H9 (cell line): ENCODE data around the gene CTNNB1. TPM values are rescaled to one million over a fixed set of nuclear protein-coding genes. Genes with fewer than 3 reads are reported as not detected.

Source experiments
- DNase-seq: peaks from one replicate; pipeline ENCODE4 v3.0.0-alpha.2; 2017
- H2AFZ ChIP-seq: one replicate; pipeline ENCODE4 v1.6.1; 2013; ENCODE audit warnings: mild to moderate bottlenecking, low read length, control low read depth, moderate library complexity
- H2AK5ac ChIP-seq: 2 replicates; pipeline ENCODE4 v1.6.1; 2013; ENCODE audit warnings: low read length, control low read depth, mixed read lengths; ENCODE audit not compliant: insufficient read length
- H2BK120ac ChIP-seq: one replicate; pipeline ENCODE4 v1.6.1; 2013; ENCODE audit warnings: low read depth, mild to moderate bottlenecking, low read length, control low read depth, inconsistent platforms; ENCODE audit not compliant: poor library complexity, severe bottlenecking
- H2BK12ac ChIP-seq: 2 replicates; pipeline ENCODE4 v1.6.1; 2013; ENCODE audit warnings: low read length, control low read depth, mixed read lengths, low read depth; ENCODE audit not compliant: insufficient read length
- H2BK15ac ChIP-seq: 2 replicates; pipeline ENCODE4 v1.6.1; 2013; ENCODE audit warnings: low read depth, low read length, control low read depth
- H2BK20ac ChIP-seq: one replicate; pipeline ENCODE4 v1.6.1; 2013; ENCODE audit warnings: low read depth, mild to moderate bottlenecking, low read length, control low read depth, inconsistent platforms; ENCODE audit not compliant: poor library complexity, severe bottlenecking
- H2BK5ac ChIP-seq: 2 replicates; pipeline ENCODE4 v1.6.1; 2013; ENCODE audit warnings: low read length, control low read depth, mixed read lengths; ENCODE audit not compliant: insufficient read length
- H3K14ac ChIP-seq: 2 replicates; pipeline ENCODE4 v1.6.1; 2013; ENCODE audit warnings: low read length, control low read depth; ENCODE audit not compliant: insufficient read depth
- H3K18ac ChIP-seq: 2 replicates; pipeline ENCODE4 v1.6.1; 2013; ENCODE audit warnings: low read depth, mild to moderate bottlenecking, mixed read lengths, low read length, control low read depth; ENCODE audit not compliant: insufficient read length
- H3K23ac ChIP-seq: 2 replicates; pipeline ENCODE4 v1.6.1; 2013; ENCODE audit warnings: low read length, control low read depth, mixed read lengths, low read depth; ENCODE audit not compliant: insufficient read length
- H3K23me2 ChIP-seq: 2 replicates; pipeline ENCODE4 v1.6.1; 2013; ENCODE audit warnings: low read depth, mild to moderate bottlenecking, mixed read lengths, low read length, control low read depth; ENCODE audit not compliant: insufficient read length, poor library complexity, severe bottlenecking
- H3K27ac ChIP-seq: 2 replicates; pipeline ENCODE4 v1.5.1; 2013; ENCODE audit warnings: low read length, control low read depth, mixed read lengths, low read depth; ENCODE audit not compliant: insufficient read length
- H3K27me3 ChIP-seq: 2 replicates; pipeline ENCODE4 v1.6.1; 2013; ENCODE audit warnings: low read length, control low read depth, inconsistent platforms; ENCODE audit not compliant: insufficient read depth
- H3K4ac ChIP-seq: 2 replicates; pipeline ENCODE4 v1.6.1; 2013; ENCODE audit warnings: low read depth, mild to moderate bottlenecking, control low read depth, inconsistent platforms, low read length, moderate library complexity
- H3K4me1 ChIP-seq: 2 replicates; pipeline ENCODE4 v1.6.1; 2013; ENCODE audit warnings: low read length, control low read depth, inconsistent platforms; ENCODE audit not compliant: insufficient read depth
- H3K4me2 ChIP-seq: 2 replicates; pipeline ENCODE4 v1.6.1; 2013; ENCODE audit warnings: low read length, control low read depth, mixed read lengths; ENCODE audit not compliant: insufficient read length, insufficient read depth
- H3K56ac ChIP-seq: 2 replicates; pipeline ENCODE4 v1.6.1; 2013; ENCODE audit warnings: low read depth, mild to moderate bottlenecking, mixed read lengths, low read length, control low read depth; ENCODE audit not compliant: insufficient read length
- H3K79me1 ChIP-seq: 2 replicates; pipeline ENCODE4 v1.6.1; 2013; ENCODE audit warnings: low read depth, mild to moderate bottlenecking, moderate library complexity, low read length, control low read depth, inconsistent platforms; ENCODE audit not compliant: insufficient read depth, poor library complexity, severe bottlenecking
- H3K79me2 ChIP-seq: 2 replicates; pipeline ENCODE4 v1.6.1; 2013; ENCODE audit warnings: low read length, control low read depth, inconsistent platforms; ENCODE audit not compliant: insufficient read depth
- H3K9ac ChIP-seq: 2 replicates; pipeline ENCODE4 v1.6.1; 2013; ENCODE audit warnings: low read length, control low read depth, mixed read lengths; ENCODE audit not compliant: insufficient read length; ENCODE audit errors: extremely low read depth
- H3K9me3 ChIP-seq: one replicate; pipeline ENCODE4 v1.6.1; 2013; ENCODE audit warnings: low read depth, low read length, inconsistent platforms; ENCODE audit not compliant: control insufficient read depth
- H3T11ph ChIP-seq: one replicate; pipeline ENCODE4 v1.6.1; 2013; ENCODE audit warnings: mild to moderate bottlenecking, low read length, control low read depth, inconsistent platforms
- H4K20me1 ChIP-seq: one replicate; pipeline ENCODE4 v1.6.1; 2013; ENCODE audit not compliant: control insufficient read depth, insufficient read length, insufficient read depth
- H4K5ac ChIP-seq: 2 replicates; pipeline ENCODE4 v1.6.1; 2013; ENCODE audit warnings: low read depth, mild to moderate bottlenecking, mixed read lengths, low read length, control low read depth; ENCODE audit not compliant: insufficient read length
- H4K8ac ChIP-seq: replicated peaks from 2 replicates; pipeline ENCODE4 v1.6.1; 2013; ENCODE audit warnings: low read length, control low read depth, mixed read lengths, low read depth; ENCODE audit not compliant: insufficient read length
- H4K91ac ChIP-seq: 2 replicates; pipeline ENCODE4 v1.6.1; 2013; ENCODE audit warnings: low read depth, mild to moderate bottlenecking, moderate library complexity, mixed read lengths, low read length, control low read depth; ENCODE audit not compliant: insufficient read length
- H3K27ac Mint-ChIP-seq, 3 experiments: 2 replicates in 2 of 3; 3 replicates in 1 of 3; pipeline ENCODE4 v1.8.0; 2020 to 2021; ENCODE audit warnings: mixed read lengths in 3 of 3, mild to moderate bottlenecking in 1 of 3, moderate library complexity in 1 of 3
- H3K27me3 Mint-ChIP-seq: 2 replicates; pipeline ENCODE4 v1.8.0; 2021; ENCODE audit warnings: low read depth, mild to moderate bottlenecking, moderate library complexity, mixed read lengths
- H3K36me3 Mint-ChIP-seq, 3 experiments: 2 replicates in 2 of 3; 3 replicates in 1 of 3; pipeline ENCODE4 v1.8.0; 2020 to 2021; ENCODE audit warnings: low read depth in 3 of 3, mixed read lengths in 3 of 3; ENCODE audit not compliant: insufficient read depth in 1 of 3
- H3K4me1 Mint-ChIP-seq, 2 experiments: 2 replicates each; pipeline ENCODE4 v1.8.0; 2020; ENCODE audit warnings: mixed read lengths in 2 of 2
- H3K4me3 Mint-ChIP-seq, 2 experiments: 2 replicates in 1 of 2; 3 replicates in 1 of 2; pipeline ENCODE4 v1.8.0; 2020 to 2021; ENCODE audit warnings: mild to moderate bottlenecking in 2 of 2, mixed read lengths in 2 of 2, moderate library complexity in 1 of 2
- H3K9me3 Mint-ChIP-seq, 2 experiments: 2 replicates in 1 of 2; 3 replicates in 1 of 2; pipeline ENCODE4 v1.8.0; 2020; ENCODE audit warnings: mild to moderate bottlenecking in 2 of 2, mixed read lengths in 2 of 2, moderate library complexity in 1 of 2
- CTCF ChIP-seq: fragments of 200-600 bp; sonication (generic); conservative IDR thresholded peaks from 3 replicates; pipeline ENCODE4 v1.8.0; 2021; ENCODE audit warnings: antibody characterized with exemption, mild to moderate bottlenecking
- WGBS: extraction: QIAGEN DNeasy Blood & Tissue Kit; methylation state at CpG from one replicate; pipeline ENCODE4 v1.1.7; 2013; ENCODE audit warnings: missing lambda C conversion rate, low lambda C conversion rate, mixed read lengths; ENCODE audit not compliant: insufficient read length; ENCODE audit errors: extremely low coverage; 5-methylcytosine and 5-hydroxymethylcytosine counted together
- total RNA-seq: library from RNA; stranded (reverse); gene quantifications from 2 replicates; pipeline ENCODE4 v1.2.1, GENCODE V29; 2021

CTNNB1 gene
- total RNA-seq, 1 experiment from 2014 or later: 500 TPM

- peaks cover 2% of the 10 kb centered on the region; the same call in 1 of the 2 replicates for H3K4me1 ChIP-seq
These were observed 5.1 kb downstream of the CTNNB1 start for GRCh38 chr3:41204369-41204768.

More at GRCh38 chr3:41204369-41204768, 5.1 kb downstream of the CTNNB1 start:
- Histone ChIP-seq H4K8ac (no peak overlapping the region), H3K56ac (no peak overlapping the region), H3K14ac (no peak overlapping the region), H4K91ac (no peak overlapping the region), H4K5ac (no peak overlapping the region), H3T11ph (no peak overlapping the region), H3K4me2 (no peak overlapping the region), H2AK5ac (no peak overlapping the region), H2BK120ac (no peak overlapping the region), H2BK15ac (no peak overlapping the region), H3K9me3 (no peaks in the 10 kb centered on the region), H2AFZ (no peak overlapping the region), H2BK20ac (no peak overlapping the region), H3K9ac (no peak overlapping the region), H3K23me2 (peaks cover 14% of the 10 kb centered on the region), H3K79me1 (peaks cover 5% of the 10 kb centered on the region), H3K4ac (no peak overlapping the region), H2BK5ac (no peak overlapping the region), H4K20me1 (no peaks in the 10 kb centered on the region), H3K79me2 (peaks cover 77% of the 10 kb centered on the region), H3K23ac (no peak overlapping the region), H3K27me3 (no peaks in the 10 kb centered on the region), H2BK12ac (no peak overlapping the region), H3K18ac (no peak overlapping the region), H3K27ac (no peak overlapping the region)
- TF ChIP-seq CTCF: no peak
- no peaks in the 10 kb centered on the region for H3K27me3 Mint-ChIP-seq
- no peaks in the 10 kb centered on the region for H3K9me3 Mint-ChIP-seq
- DNase-seq: no peak
- H3K27ac Mint-ChIP-seq: no peak overlapping the region
- H3K4me3 Mint-ChIP-seq: no peak overlapping the region
- WGBS: no CpG with 5 or more reads among the region's 1 CpG
- H3K4me1 Mint-ChIP-seq: peaks cover 71 to 79% of the 10 kb centered on the region in 2 experiments
- peaks cover 8 to 22% (median 9%) of the 10 kb centered on the region in 3 experiments for H3K36me3 Mint-ChIP-seq
